Testis (tissue), 5 donors: ENCODE results near the gene MECP2. TPM values are rescaled to one million over a fixed set of nuclear protein-coding genes. Genes with fewer than 3 reads are reported as not detected.
"Not testable (repeated sequence)": the region's sequence is repeated elsewhere in the genome, so short reads cannot be mapped to it uniquely, and the experiment has no call there.

ENCODE experiments used
- DNase-seq: peaks from one replicate; pipeline ENCODE4 v3.0.0-alpha.2; 2019
- H3K27ac ChIP-seq, 2 donors: fragments of 200-600 bp; sonication (generic); one replicate each; pipeline ENCODE4 v1.5.1; 2019
- H3K27me3 ChIP-seq: fragments of 200-600 bp; sonication (generic); one replicate; pipeline ENCODE4 v1.5.1; 2019
- H3K36me3 ChIP-seq: fragments of 200-600 bp; sonication (generic); one replicate; pipeline ENCODE4 v1.5.1; 2017; ENCODE audit warnings: low read depth; ENCODE audit errors: missing control alignments
- H3K4me1 ChIP-seq: fragments of 200-600 bp; sonication (generic); one replicate; pipeline ENCODE4 v1.5.1; 2019
- H3K4me3 ChIP-seq, 2 donors: fragments of 200-600 bp; sonication (generic); one replicate each; pipeline ENCODE4 v1.5.1; 2017 to 2019
- H3K9me3 ChIP-seq: fragments of 200-600 bp; sonication (generic); one replicate; pipeline ENCODE4 v1.5.1; 2017
- CTCF ChIP-seq, 3 experiments: fragments of 450-650 bp in 2 of 3; fragments of 200-600 bp in 1 of 3; sonication (generic) in 1 of 3; IDR thresholded peaks; one replicate each; pipeline ENCODE4 v1.5.1; 2016 to 2019; ENCODE audit warnings: antibody characterized with exemption in 3 of 3, mild to moderate bottlenecking in 2 of 3, moderate library complexity in 1 of 3
- POLR2A ChIP-seq: fragments of 450-650 bp; IDR thresholded peaks from one replicate; pipeline ENCODE4 v1.6.1; 2017; ENCODE audit warnings: antibody characterized with exemption, mild to moderate bottlenecking, moderate library complexity
- WGBS, 2 donors: methylation state at CpG; one replicate each; pipeline ENCODE4 v1.1.5; 2018; 5-methylcytosine and 5-hydroxymethylcytosine counted together
- intact Hi-C: fragments of 100-400 bp; cut with DNase I; formaldehyde crosslinking; loops from one replicate; pipeline ENCODE4 v1.15.1; 2023; ENCODE audit warnings: low total_unique reads
- long read RNA-seq, 2 donors: transcript quantifications; one replicate each; lab custom pipeline, GENCODE V29; 2026
- polyA plus RNA-seq: library from polyadenylated mRNA; stranded (reverse); fragments of 350-450 nt; fragmentation: Illumina TruSeq; extraction: RNeasy Lipid Tissue Mini Kit (QIAGEN cat#74804); gene quantifications from one replicate; pipeline ENCODE4 v1.2.3, GENCODE V29; 2014; ENCODE audit warnings: low read depth, low replicate concordance; ENCODE audit not compliant: insufficient read depth
- total RNA-seq, 2 donors: library from RNA; depleted of rRNA; stranded (reverse); fragments of >200 nt; gene quantifications; one replicate each; pipeline ENCODE4 v1.2.3, GENCODE V29; 2016

MECP2 gene
- total RNA-seq = 10 to 100 TPM; 85.4 to 86.4 TPM
- polyA plus RNA-seq = 25.0 TPM
- long read RNA-seq, donor 1, full-length matches to known transcripts = 12 of 19 reads
- long read RNA-seq, donor 1, partial matches to known transcripts = 7 of 19 reads
- long read RNA-seq, donor 1, other reads (novel, unspliced or antisense) = 0 of 19 reads
- long read RNA-seq, donor 2, full-length matches to known transcripts = 7 of 7 reads
- long read RNA-seq, donor 2, partial matches to known transcripts = 0 of 7 reads
- long read RNA-seq, donor 2, other reads (novel, unspliced or antisense) = 0 of 7 reads

GRCh38 chrX:154097589-154098541 lies at the start of gene MECP2:
MECP2 (minus strand) TSS chrX:154097717.
- Histone ChIP-seq H3K4me1 (peaks cover 7% of the 10 kb centered on the region), H3K9me3 (no peaks in the 10 kb centered on the region), H3K36me3 (no peaks in the 10 kb centered on the region), H3K27ac (peak within 1 kb of the TSS; percentile 93 to 97), H3K4me3 (peak within 1 kb of the TSS; percentile 76 to 79), H3K27me3 (no peaks in the 10 kb centered on the region)
- WGBS, 2 donors = 6 to 14% methylated on average over 4 to 42 of the region's 75 CpGs
- no peak for TF ChIP-seq POLR2A
- TF ChIP-seq CTCF (IDR thresholded peaks at IDR 0.05) = no peak
- DNase-seq = peak; percentile 94
- intact Hi-C loops = no loop called here

GRCh38 chrX:154144010-154144409 lies 46.5 kb upstream of the MECP2 start, which contains the start of gene OPN1LW:
OPN1LW (plus strand) TSS chrX:154144243; CDS start chrX:154144284, 41 bp downstream.
- H3K27me3 ChIP-seq, H3K4me3 ChIP-seq, H3K9me3 ChIP-seq, H3K36me3 ChIP-seq, H3K4me1 ChIP-seq, intact Hi-C loops, DNase-seq, H3K27ac ChIP-seq: not testable (repeated sequence)
- WGBS, 2 donors = 99% methylated on average over 12 of the region's 15 CpGs; no CpG with 5 or more reads in 1 of the 2 donors

- H3K27ac ChIP-seq = no peak overlapping the region
- H3K4me3 ChIP-seq = no peak overlapping the region
- TF ChIP-seq CTCF (IDR thresholded peaks at IDR 0.05) (no peak), POLR2A (no peak)
- no peaks in the 10 kb centered on the region for H3K36me3 ChIP-seq
- intact Hi-C loops = no loop called here
- H3K9me3 ChIP-seq = no peaks in the 10 kb centered on the region
- H3K4me1 ChIP-seq = no peaks in the 10 kb centered on the region
- H3K27me3 ChIP-seq = no peaks in the 10 kb centered on the region
- 92 to 98% methylated on average over 17 to 21 of the region's 23 CpGs for WGBS, 2 donors
- DNase-seq = no peak
Observed at GRCh38 chrX:154142950-154143745, 45.6 kb upstream of the MECP2 start.

GRCh38 chrX:154142386-154142785 lies 44.9 kb upstream of the MECP2 start:
- Histone ChIP-seq H3K27me3 (no peaks in the 10 kb centered on the region), H3K36me3 (no peaks in the 10 kb centered on the region), H3K4me1 (no peaks in the 10 kb centered on the region), H3K9me3 (no peaks in the 10 kb centered on the region), H3K4me3 (no peak overlapping the region), H3K27ac (no peak overlapping the region)
- DNase-seq = peak; percentile 52
- WGBS, 2 donors = 68 to 79% methylated on average over 7 to 8 of the region's 8 CpGs
- intact Hi-C loops = no loop called here
- TF ChIP-seq POLR2A (no peak), CTCF (IDR thresholded peaks at IDR 0.05) (no peak)
